GM19023 (cell line): Measurements from ENCODE around the gene JAG2.

Source experiments
- ATAC-seq: cut with Tn5 transposase; IDR thresholded peaks from one replicate; pipeline ENCODE4 v1.9.1; 2021; ENCODE audit warnings: mild to moderate bottlenecking, moderate library complexity; ENCODE audit not compliant: unreplicated experiment

Gene JAG2

GRCh38 chr14:105095236-105095805 is 73.3 kb downstream of the JAG2 start:
- no peak for ATAC-seq

GRCh38 chr14:105094193-105094907 is 74.2 kb downstream of the JAG2 start:
- no peak for ATAC-seq

- peak; percentile 48 for ATAC-seq
Observed at GRCh38 chr14:105093431-105094192, 75.0 kb downstream of the JAG2 start.

GRCh38 chr14:105093038-105093430 is 75.5 kb downstream of the JAG2 start:
- ATAC-seq, result peak; percentile 33

- ATAC-seq, result no peak
Observed at GRCh38 chr14:105092171-105093037, 76.2 kb downstream of the JAG2 start.

- ATAC-seq, result no peak
Observed at GRCh38 chr14:105091517-105092170, 76.9 kb downstream of the JAG2 start.

- ATAC-seq, result no peak
Observed at GRCh38 chr14:105091054-105091516, 77.5 kb downstream of the JAG2 start.
